ENCODE measurements around the gene FNDC8. TPM values are rescaled to one million over a fixed set of nuclear protein-coding genes. Genes with fewer than 3 reads are reported as not detected.
"Not testable (repeated sequence)": the region's sequence is repeated elsewhere in the genome, so short reads cannot be mapped to it uniquely, and the experiment has no call there.

Gene FNDC8
- total and polyA plus RNA-seq, 7 experiments from 2014 or later: not detected

- ATAC-seq (peak; percentile 37), DNase-seq (peak in 1 of 9 donors; percentile 58)
- POLR2A ChIA-PET: interaction anchor here (0.6 to 2.3 kb wide), 25 partner anchors 14 to 489 kb away, joined by 3 to 20 read pairs (median 4); partner anchors contain the start of genes CCT6B, LIG3, RAD51D and RFFL
- Histone ChIP-seq H3K27me3 (ENCODE audit: control insufficient read depth in 2 of 2, insufficient read depth in 2 of 2, low read length in 2 of 2) (no peaks in the 10 kb centered on the region), H3K36me3 (ENCODE audit: control insufficient read depth in 2 of 3, insufficient read depth in 3 of 3, low read length in 3 of 3) (no peaks in the 10 kb centered on the region), H3K4me3 (ENCODE audit: low read length) (peak overlapping the region; percentile 61), H3K27ac (ENCODE audit: low read depth, low read length) (peak overlapping the region; percentile 73), H3K4me1 (ENCODE audit: control insufficient read depth in 2 of 2, insufficient read depth in 2 of 2, low read length in 2 of 2) (peaks cover 13 to 27% of the 10 kb centered on the region in 2 donors), H3K9me3 (ENCODE audit: control insufficient read depth in 2 of 3, low read length in 3 of 3) (no peaks in the 10 kb centered on the region)
- Mint-ChIP-seq H3K36me3 (peaks cover 0 to 12% (median 0%) of the 10 kb centered on the region in 5 donors), H3K27me3 (no peaks in the 10 kb centered on the region), H3K27ac (peak overlapping the region; percentile 87 to 97 (median 92)), H3K9me3 (peaks cover 0 to under 1% (median 0%) of the 10 kb centered on the region in 11 donors), H3K4me3 (peak overlapping the region; percentile 88 to 96 (median 92)), H3K4me1 (peaks cover 21 to 49% (median 44%) of the 10 kb centered on the region in 7 donors)
- intact Hi-C loops (cut with micrococcal nuclease): loop anchor here (1.0 to 2.0 kb wide), 18 partner anchors 15 to 547 kb away; partner anchors contain the start of genes CCT6B (in 2 of the 2), NLE1 (in 2 of the 2), RAD51D (in 2 of the 2) and RFFL (in 2 of the 2)
- CTCF ChIA-PET: interaction anchor here (0.7 to 2.6 kb wide), 18 partner anchors 17 to 450 kb away, joined by 3 to 25 read pairs (median 4); partner anchors contain the start of genes RAD51D and RFFL
These were observed 31.7 kb upstream of the FNDC8 start for GRCh38 chr17:35089586-35090296.

DNA sequence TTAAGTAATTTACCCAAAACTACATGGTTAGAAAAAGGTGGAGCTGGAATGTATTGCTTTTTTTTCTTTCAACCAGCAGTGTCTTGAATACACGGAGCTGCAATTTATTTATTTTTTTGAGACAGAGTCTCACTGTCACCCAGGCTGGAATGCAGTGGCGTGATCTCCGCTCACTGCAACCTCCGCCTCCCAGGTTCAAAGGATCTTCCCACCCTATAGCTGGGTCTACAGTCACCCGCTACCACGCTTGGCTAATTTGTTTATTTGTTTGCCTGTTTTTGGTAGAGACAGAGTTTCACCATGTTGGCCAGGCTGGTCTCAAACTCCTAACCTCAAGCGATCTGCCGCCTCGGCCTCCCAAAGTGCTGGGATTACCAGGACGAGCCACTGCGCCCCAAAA is 30.7 kb upstream of the FNDC8 start:
- H3K36me3 ChIP-seq (ENCODE audit: control insufficient read depth in 2 of 3, insufficient read depth in 3 of 3, low read length in 3 of 3); ATAC-seq; intact Hi-C loops (cut with micrococcal nuclease); DNase-seq; H3K27ac ChIP-seq (ENCODE audit: low read depth, low read length); H3K27me3 Mint-ChIP-seq; H3K9me3 ChIP-seq (ENCODE audit: control insufficient read depth in 2 of 3, low read length in 3 of 3); H3K27me3 ChIP-seq (ENCODE audit: control insufficient read depth in 2 of 2, insufficient read depth in 2 of 2, low read length in 2 of 2); H3K9me3 Mint-ChIP-seq; H3K4me3 ChIP-seq (ENCODE audit: low read length): not testable (repeated sequence)
- Mint-ChIP-seq H3K27ac (peak overlapping the region in 6 of 9 donors; percentile 11 to 89 (median 24)), H3K4me1 (peaks cover 21 to 41% (median 35%) of the 10 kb centered on the region in 7 donors), H3K36me3 (peaks cover 0 to 10% (median 0%) of the 10 kb centered on the region in 5 donors), H3K4me3 (peak overlapping the region in 8 of 10 donors; percentile 16 to 94 (median 70))
- H3K4me1 ChIP-seq (ENCODE audit: control insufficient read depth in 2 of 2, insufficient read depth in 2 of 2, low read length in 2 of 2): peaks cover 13 to 27% of the 10 kb centered on the region in 2 donors
- CTCF ChIA-PET: interaction anchor here (1.6 to 2.6 kb wide), 3 partner anchors 68 to 94 kb away, joined by 7 to 25 read pairs (median 9); no protein-coding TSS in a partner anchor
- POLR2A ChIA-PET: interaction anchor here (1.0 to 2.3 kb wide), 8 partner anchors 21 to 129 kb away, joined by 3 to 20 read pairs (median 9); partner anchors contain the start of genes CCT6B, LIG3, RFFL and ZNF830

DNA sequence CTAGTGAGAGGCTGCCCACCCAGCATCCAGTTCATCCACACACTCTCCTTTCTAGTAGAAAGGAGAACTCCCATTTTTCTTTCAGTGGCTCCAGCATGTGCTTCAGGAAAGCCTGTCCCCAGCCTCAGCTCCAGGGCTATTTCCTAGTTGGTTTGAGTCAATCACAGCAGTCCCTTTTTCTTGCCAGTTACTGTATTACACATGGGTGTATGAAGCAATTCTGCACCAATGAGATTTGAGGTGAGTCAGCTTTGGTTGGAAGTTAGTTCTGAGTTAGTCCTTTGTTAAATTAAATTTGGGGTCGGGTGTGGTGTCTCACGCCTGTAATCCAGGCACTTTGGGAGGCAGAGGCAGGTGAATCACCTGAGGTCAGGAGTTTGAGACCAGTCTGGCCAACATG is 26.5 kb upstream of the FNDC8 start:
- H3K4me3 Mint-ChIP-seq: no peak overlapping the region
- H3K27me3 Mint-ChIP-seq: no peaks in the 10 kb centered on the region
- POLR2A ChIA-PET: no interaction called here
- H3K36me3 ChIP-seq (ENCODE audit: control insufficient read depth in 2 of 3, insufficient read depth in 3 of 3, low read length in 3 of 3): peaks cover 0 to 10% (median 0%) of the 10 kb centered on the region in 3 experiments
- H3K4me1 Mint-ChIP-seq: peaks cover 0 to 10% (median 8%) of the 10 kb centered on the region in 7 donors
- CTCF ChIA-PET: interaction anchor here (1.0 kb wide), 1 partner anchor 24 kb away, joined by 3 read pairs; no protein-coding TSS in a partner anchor
- intact Hi-C loops (cut with micrococcal nuclease): no loop called here
- H3K27ac ChIP-seq (ENCODE audit: low read depth, low read length): no peak overlapping the region
- H3K27ac Mint-ChIP-seq: no peak overlapping the region
- ATAC-seq (peak; percentile 27), DNase-seq (no peak)
- peaks cover 0 to 5% of the 10 kb centered on the region in 2 donors for H3K4me1 ChIP-seq (ENCODE audit: control insufficient read depth in 2 of 2, insufficient read depth in 2 of 2, low read length in 2 of 2)
- H3K36me3 Mint-ChIP-seq: peaks cover 0 to 14% (median 6%) of the 10 kb centered on the region in 5 donors
- no peaks in the 10 kb centered on the region for H3K9me3 ChIP-seq (ENCODE audit: control insufficient read depth in 2 of 3, low read length in 3 of 3)
- H3K27me3 ChIP-seq (ENCODE audit: control insufficient read depth in 2 of 2, insufficient read depth in 2 of 2, low read length in 2 of 2): no peaks in the 10 kb centered on the region
- no peak overlapping the region for H3K4me3 ChIP-seq (ENCODE audit: low read length)
- peaks cover 0 to 2% (median 0%) of the 10 kb centered on the region in 11 donors for H3K9me3 Mint-ChIP-seq

GRCh38 chr17:35095741-35096140 is 25.7 kb upstream of the FNDC8 start:
- ATAC-seq: no peak
- H3K27me3 ChIP-seq (ENCODE audit: control insufficient read depth in 2 of 2, insufficient read depth in 2 of 2, low read length in 2 of 2): no peaks in the 10 kb centered on the region
- ChIA-PET POLR2A (interaction anchor here (1.0 kb wide), 1 partner anchor 13 kb away, joined by 4 read pairs; no protein-coding TSS in a partner anchor), CTCF (interaction anchor here (0.7 kb wide), 1 partner anchor 1133 kb away, joined by 3 read pairs; no protein-coding TSS in a partner anchor)
- Mint-ChIP-seq H3K4me1 (peaks cover 0 to 8% (median 5%) of the 10 kb centered on the region in 7 donors), H3K9me3 (peaks cover 0 to 2% (median 0%) of the 10 kb centered on the region in 11 donors), H3K4me3 (no peak overlapping the region), H3K36me3 (peaks cover 0 to 19% (median 12%) of the 10 kb centered on the region in 5 donors), H3K27ac (no peak overlapping the region), H3K27me3 (no peaks in the 10 kb centered on the region)
- H3K27ac ChIP-seq (ENCODE audit: low read depth, low read length): no peak overlapping the region
- no peak overlapping the region for H3K4me3 ChIP-seq (ENCODE audit: low read length)
- intact Hi-C loops (cut with micrococcal nuclease): no loop called here
- peaks cover 0 to 19% (median 0%) of the 10 kb centered on the region in 3 experiments for H3K36me3 ChIP-seq (ENCODE audit: control insufficient read depth in 2 of 3, insufficient read depth in 3 of 3, low read length in 3 of 3)
- no peaks in the 10 kb centered on the region for H3K4me1 ChIP-seq (ENCODE audit: control insufficient read depth in 2 of 2, insufficient read depth in 2 of 2, low read length in 2 of 2)
- DNase-seq: no peak
- H3K9me3 ChIP-seq (ENCODE audit: control insufficient read depth in 2 of 3, low read length in 3 of 3): no peaks in the 10 kb centered on the region

GRCh38 chr17:35097776-35098175 is 23.6 kb upstream of the FNDC8 start:
- Mint-ChIP-seq H3K4me1 (peaks cover 0 to 2% (median 0%) of the 10 kb centered on the region in 7 donors), H3K4me3 (no peak overlapping the region), H3K36me3 (peaks cover 5 to 33% (median 12%) of the 10 kb centered on the region in 5 donors), H3K9me3 (peaks cover 0 to 2% (median 0%) of the 10 kb centered on the region in 11 donors), H3K27me3 (no peaks in the 10 kb centered on the region), H3K27ac (peak overlapping the region in 1 of 9 donors; percentile 20)
- H3K4me1 ChIP-seq (ENCODE audit: control insufficient read depth in 2 of 2, insufficient read depth in 2 of 2, low read length in 2 of 2): no peaks in the 10 kb centered on the region
- H3K9me3 ChIP-seq (ENCODE audit: control insufficient read depth in 2 of 3, low read length in 3 of 3): no peaks in the 10 kb centered on the region
- ATAC-seq (no peak), DNase-seq (no peak)
- H3K4me3 ChIP-seq (ENCODE audit: low read length): no peak overlapping the region
- H3K27ac ChIP-seq (ENCODE audit: low read depth, low read length): no peak overlapping the region
- intact Hi-C loops (cut with micrococcal nuclease): no loop called here
- H3K36me3 ChIP-seq (ENCODE audit: control insufficient read depth in 2 of 3, insufficient read depth in 3 of 3, low read length in 3 of 3): peaks cover 0 to 36% (median 0%) of the 10 kb centered on the region in 3 experiments
- ChIA-PET CTCF (interaction anchor here (0.7 kb wide), 1 partner anchor 68 kb away, joined by 3 read pairs; no protein-coding TSS in a partner anchor), POLR2A (interaction anchor here (0.5 kb wide), 1 partner anchor 241 kb away, joined by 3 read pairs; no protein-coding TSS in a partner anchor)
- no peaks in the 10 kb centered on the region for H3K27me3 ChIP-seq (ENCODE audit: control insufficient read depth in 2 of 2, insufficient read depth in 2 of 2, low read length in 2 of 2)

DNA sequence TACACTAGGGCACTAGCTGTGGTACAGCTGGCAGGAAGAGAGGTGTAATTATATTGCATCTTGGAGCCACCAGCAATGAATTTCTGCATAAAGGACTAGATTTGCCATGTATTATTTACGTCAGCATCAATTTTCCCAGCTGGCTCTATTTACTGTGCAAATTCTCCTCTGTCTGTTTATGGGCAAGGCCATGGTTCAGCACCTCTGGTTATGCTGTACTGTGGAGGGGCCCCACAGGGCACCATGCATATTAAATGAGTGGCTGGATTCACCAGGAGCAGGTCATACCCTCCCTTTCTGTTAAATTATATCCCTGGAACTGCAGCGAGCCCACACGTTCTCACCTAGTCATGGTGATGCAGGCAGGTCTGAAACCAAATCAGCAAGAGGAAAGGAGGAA is 21.5 kb upstream of the FNDC8 start:
- Histone ChIP-seq H3K4me1 (ENCODE audit: control insufficient read depth in 2 of 2, insufficient read depth in 2 of 2, low read length in 2 of 2) (no peaks in the 10 kb centered on the region), H3K36me3 (ENCODE audit: control insufficient read depth in 2 of 3, insufficient read depth in 3 of 3, low read length in 3 of 3) (peaks cover 0 to 43% (median 0%) of the 10 kb centered on the region in 3 experiments), H3K9me3 (ENCODE audit: control insufficient read depth in 2 of 3, low read length in 3 of 3) (no peaks in the 10 kb centered on the region), H3K27ac (ENCODE audit: low read depth, low read length) (no peak overlapping the region), H3K4me3 (ENCODE audit: low read length) (no peak overlapping the region), H3K27me3 (ENCODE audit: control insufficient read depth in 2 of 2, insufficient read depth in 2 of 2, low read length in 2 of 2) (no peaks in the 10 kb centered on the region)
- POLR2A ChIA-PET: no interaction called here
- ATAC-seq: no peak
- intact Hi-C loops (cut with micrococcal nuclease): no loop called here
- Mint-ChIP-seq H3K36me3 (peaks cover 9 to 41% (median 12%) of the 10 kb centered on the region in 5 donors), H3K27me3 (no peaks in the 10 kb centered on the region), H3K27ac (peak overlapping the region in 1 of 9 donors; percentile 17), H3K9me3 (no peaks in the 10 kb centered on the region), H3K4me1 (peaks cover 0 to 5% (median 0%) of the 10 kb centered on the region in 7 donors), H3K4me3 (no peak overlapping the region)
- DNase-seq: no peak
- CTCF ChIA-PET: no interaction called here
